Caco-2 (cell line): ENCODE results near the gene ATG9B. TPM values are rescaled to one million over a fixed set of nuclear protein-coding genes. Genes with fewer than 3 reads are reported as not detected.

Source experiments
- BruUV-seq: library from RNA; stranded (reverse); fragments of 400-500 nt; replicated peaks from 2 replicates; lab custom pipeline; 2021; lab: Mats Ljungman, UMichigan
- CTCF ChIA-PET: fragments of 300-600 bp; sonication (Branson Sonifier 250); formaldehyde crosslinking; loops from one replicate; lab custom pipeline; 2022; ENCODE audit warnings: antibody characterized with exemption; lab: Charles Lee
- POLR2A ChIA-PET: fragments of 300-600 bp; sonication (Branson Sonifier 250); formaldehyde crosslinking; loops from one replicate; lab custom pipeline; 2022; ENCODE audit warnings: antibody characterized with exemption; lab: Charles Lee
- DNase-seq, 2 experiments: peaks; one replicate each; pipeline versions ENCODE4 v3.0.0 to v3.0.0-alpha.2; 2020 to 2022
- H3K27me3 ChIP-seq: replicated peaks from 2 replicates; pipeline ENCODE4 v1.6.0; 2011; ENCODE audit warnings: low read length; ENCODE audit not compliant: control insufficient read depth, insufficient read depth
- H3K36me3 ChIP-seq: 2 replicates; pipeline ENCODE4 v1.5.1; 2011; ENCODE audit warnings: low read length; ENCODE audit not compliant: control insufficient read depth, insufficient read depth
- H3K4me1 ChIP-seq: fragments of 250-450 bp; sonication (Bioruptor Pico); 2 replicates; pipeline ENCODE4 v1.5.1; 2020; ENCODE audit warnings: mild to moderate bottlenecking
- H3K4me3 ChIP-seq: 2 replicates; pipeline ENCODE4 v1.5.1; 2011; ENCODE audit warnings: low read depth, mild to moderate bottlenecking, control low read depth, low read length
- H3K9me3 ChIP-seq: fragments of 250-450 bp; sonication (Bioruptor Pico); 2 replicates; pipeline ENCODE4 v1.5.1; 2020; ENCODE audit warnings: mild to moderate bottlenecking, moderate library complexity
- H3K27ac Mint-ChIP-seq: one replicate; pipeline ENCODE4 v1.8.0; 2022; ENCODE audit warnings: mixed read lengths; ENCODE audit not compliant: unreplicated experiment
- H3K27me3 Mint-ChIP-seq: one replicate; pipeline ENCODE4 v1.8.0; 2022; ENCODE audit warnings: mixed read lengths; ENCODE audit not compliant: insufficient read depth, unreplicated experiment
- H3K36me3 Mint-ChIP-seq: one replicate; pipeline ENCODE4 v1.8.0; 2022; ENCODE audit warnings: mild to moderate bottlenecking, mixed read lengths; ENCODE audit not compliant: insufficient read depth, unreplicated experiment
- H3K4me1 Mint-ChIP-seq: one replicate; pipeline ENCODE4 v1.8.0; 2022; ENCODE audit warnings: low read depth, mixed read lengths; ENCODE audit not compliant: unreplicated experiment
- H3K4me3 Mint-ChIP-seq: one replicate; pipeline ENCODE4 v1.8.0; 2022; ENCODE audit warnings: mild to moderate bottlenecking, moderate library complexity, mixed read lengths; ENCODE audit not compliant: unreplicated experiment
- H3K9me3 Mint-ChIP-seq: one replicate; pipeline ENCODE4 v1.8.0; 2022; ENCODE audit warnings: mixed read lengths; ENCODE audit not compliant: unreplicated experiment
- CTCF ChIP-seq, 2 experiments: fragments of 200-600 bp in 1 of 2; IDR thresholded peaks; 1 replicate in 1 of 2; 2 replicates in 1 of 2; pipeline versions ENCODE4 v1.5.1 to v1.8.0; 2011 to 2022; ENCODE audit warnings: antibody characterized with exemption in 1 of 2, control low read depth in 1 of 2, inconsistent platforms in 1 of 2, low read depth in 1 of 2, low read length in 1 of 2, mild to moderate bottlenecking in 1 of 2, moderate library complexity in 1 of 2; ENCODE audit not compliant: insufficient read depth in 1 of 2, severe bottlenecking in 1 of 2, unreplicated experiment in 1 of 2
- intact Hi-C: fragments of 100-400 bp; cut with micrococcal nuclease; formaldehyde crosslinking; loops from one replicate; pipeline ENCODE4 v1.10.0; 2022; ENCODE audit not compliant: unreplicated experiment
- total RNA-seq: library from RNA; stranded (reverse); gene quantifications from 2 replicates; pipeline ENCODE4 v1.2.3, GENCODE V29; 2022

ATG9B gene
- total RNA-seq, 1 experiment from 2014 or later = 4.3 TPM

- DNase-seq = peak in 1 of 2 experiments; percentile 43
- no peaks in the 10 kb centered on the region for H3K9me3 Mint-ChIP-seq
- no peaks in the 10 kb centered on the region for H3K36me3 ChIP-seq
- no peaks in the 10 kb centered on the region for H3K9me3 ChIP-seq
- H3K27me3 Mint-ChIP-seq = peaks cover 6% of the 10 kb centered on the region
- no peaks in the 10 kb centered on the region for H3K36me3 Mint-ChIP-seq
- POLR2A ChIA-PET = no interaction called here
- H3K4me3 ChIP-seq = no peak overlapping the region
- CTCF ChIA-PET = interaction anchor here (0.6 kb wide), 1 partner anchor 23 kb away, joined by 8 read pairs; no protein-coding TSS in a partner anchor
- TF ChIP-seq CTCF (IDR thresholded peaks at IDR 0.05; ENCODE audit: insufficient read depth in 1 of 2, low read depth in 1 of 2, low read length in 1 of 2, severe bottlenecking in 1 of 2, unreplicated experiment in 1 of 2) = peak in 1 of 2 experiments; percentile 72
- no TSS peak for BruUV-seq
- peaks cover 12% of the 10 kb centered on the region for H3K4me1 Mint-ChIP-seq
- H3K4me3 Mint-ChIP-seq = no peak overlapping the region
- intact Hi-C loops = no loop called here
- no peaks in the 10 kb centered on the region for H3K4me1 ChIP-seq
- H3K27me3 ChIP-seq = no peaks in the 10 kb centered on the region
- H3K27ac Mint-ChIP-seq = no peak overlapping the region
Observed at GRCh38 chr7:150966002-150966401, 58.3 kb downstream of the ATG9B start.

GRCh38 chr7:150965273-150965830 is 58.9 kb downstream of the ATG9B start:
- Mint-ChIP-seq H3K4me1 (peaks cover 12% of the 10 kb centered on the region), H3K9me3 (no peaks in the 10 kb centered on the region), H3K36me3 (no peaks in the 10 kb centered on the region), H3K4me3 (no peak overlapping the region), H3K27me3 (peaks cover 9% of the 10 kb centered on the region), H3K27ac (no peak overlapping the region)
- no peak for TF ChIP-seq CTCF (IDR thresholded peaks at IDR 0.05; ENCODE audit: insufficient read depth in 1 of 2, low read depth in 1 of 2, low read length in 1 of 2, severe bottlenecking in 1 of 2, unreplicated experiment in 1 of 2)
- Histone ChIP-seq H3K36me3 (no peaks in the 10 kb centered on the region), H3K4me1 (no peaks in the 10 kb centered on the region), H3K9me3 (no peaks in the 10 kb centered on the region), H3K4me3 (no peak overlapping the region), H3K27me3 (no peaks in the 10 kb centered on the region)
- ChIA-PET CTCF (interaction anchor here (0.5 to 1.2 kb wide), 5 partner anchors 19 to 139 kb away, joined by 3 to 8 read pairs (median 5); no protein-coding TSS in a partner anchor), POLR2A (no interaction called here)
- BruUV-seq = no TSS peak
- intact Hi-C loops = no loop called here
- DNase-seq = no peak

Other genes with a start within 250 kb of the ATG9B start
- gene TMEM176B, start 224.1 kb downstream of the ATG9B start, total RNA-seq = 31.4 and 35.8 TPM in 2 replicates
- 38.7 and 49.6 TPM in 2 replicates for gene TMEM176A, start 223.7 kb downstream of the ATG9B start, total RNA-seq
- 3.5 and 4.5 TPM in 2 replicates for gene AOC1, start 172.0 kb downstream of the ATG9B start, total RNA-seq
- 0.60 and 0.66 TPM in 2 replicates for gene KCNH2, start 46.2 kb downstream of the ATG9B start, total RNA-seq
- 1.1 TPM in 1 of 2 replicates, not detected in the other for gene NOS3, start 33.5 kb downstream of the ATG9B start, total RNA-seq
- gene ABCB8, start 4.0 kb upstream of the ATG9B start, total RNA-seq = 30.1 and 30.8 TPM in 2 replicates
- gene ASIC3, start 24.0 kb upstream of the ATG9B start, total RNA-seq = 0.70 and 1.1 TPM in 2 replicates
- gene CDK5, start 33.4 kb upstream of the ATG9B start, total RNA-seq = 23.8 and 25.2 TPM in 2 replicates
- 249 and 255 TPM in 2 replicates for gene SLC4A2, start 35.1 kb upstream of the ATG9B start, total RNA-seq
- 114 and 119 TPM in 2 replicates for gene FASTK, start 56.3 kb upstream of the ATG9B start, total RNA-seq
- gene TMUB1, start 59.0 kb upstream of the ATG9B start, total RNA-seq = 68.1 and 75.0 TPM in 2 replicates
- gene AGAP3, start 62.0 kb upstream of the ATG9B start, total RNA-seq = 70.2 and 76.6 TPM in 2 replicates
- not detected in 2 replicates for gene GBX1, start 143.2 kb upstream of the ATG9B start, total RNA-seq
- not detected in 2 replicates for gene ASB10, start 162.8 kb upstream of the ATG9B start, total RNA-seq
- gene H2BK1, start 186.0 kb upstream of the ATG9B start, total RNA-seq = not detected in 2 replicates
- 50.8 and 57.8 TPM in 2 replicates for gene ABCF2, start 202.7 kb upstream of the ATG9B start, total RNA-seq
- gene CHPF2, start 208.0 kb upstream of the ATG9B start, total RNA-seq = 30.9 and 34.0 TPM in 2 replicates
- 20.2 and 27.8 TPM in 2 replicates for gene SMARCD3, start 224.2 kb upstream of the ATG9B start, total RNA-seq